ENCODE results near the gene LONP2.
A peak's percentile ranks its signal among the peaks of the same experiment; 100 is the strongest.
"Not testable (repeated sequence)": the region's sequence is repeated elsewhere in the genome, so short reads cannot be mapped to it uniquely, and the experiment has no call there.

Gene LONP2

GRCh38 chr16:48235556-48236136 lies 8.5 kb upstream of the LONP2 start:
- Histone ChIP-seq H3K9me3 (replicated peaks; ENCODE audit: insufficient read depth, low read length) (no peaks in the 10 kb centered on the region), H3K4me1 (ENCODE audit: low read length) (no peaks in the 10 kb centered on the region), H3K9ac (ENCODE audit: low read length) (no peak overlapping the region), H3K9me2 (replicated peaks; ENCODE audit: insufficient read depth, low read length) (no peaks in the 10 kb centered on the region), H3K4me2 (ENCODE audit: low read depth, low read length) (no peak overlapping the region), H3K27ac (ENCODE audit: low read length) (no peak overlapping the region), H3K36me3 (replicated peaks; ENCODE audit: insufficient read depth, low read length) (no peaks in the 10 kb centered on the region), H3K27me3 (replicated peaks; ENCODE audit: insufficient read depth, low read length) (no peaks in the 10 kb centered on the region), H2AFZ (ENCODE audit: low read length) (no peak overlapping the region), H3F3A (ENCODE audit: insufficient read depth, low read length) (no peaks in the 10 kb centered on the region), H3K4me3 (ENCODE audit: low read length) (no peak overlapping the region), H4K20me1 (ENCODE audit: insufficient read depth, low read length) (no peaks in the 10 kb centered on the region), H3K79me2 (ENCODE audit: low read length) (no peaks in the 10 kb centered on the region)
- TF ChIP-seq EZH2phosphoT487 (IDR thresholded peaks at IDR 0.05; ENCODE audit: low read length) (no peak), EZH2 (optimal IDR thresholded peaks at IDR 0.05; ENCODE audit: low read depth, low read length) (no peak), CTCF (IDR thresholded peaks at IDR 0.05; ENCODE audit: low read length) (no peak)
- no peak for DNase-seq

- no peak overlapping the region for H3K4me3 ChIP-seq (ENCODE audit: low read length)
- H3K4me1 ChIP-seq (ENCODE audit: low read length), result no peaks in the 10 kb centered on the region
- H3K9ac ChIP-seq (ENCODE audit: low read length), result no peak overlapping the region
- H3K36me3 ChIP-seq (replicated peaks; ENCODE audit: insufficient read depth, low read length), result no peaks in the 10 kb centered on the region
- TF ChIP-seq CTCF (IDR thresholded peaks at IDR 0.05; ENCODE audit: low read length), result no peak
- no peak overlapping the region for H3K4me2 ChIP-seq (ENCODE audit: low read depth, low read length)
- no peak for DNase-seq
- no peaks in the 10 kb centered on the region for H3K27me3 ChIP-seq (replicated peaks; ENCODE audit: insufficient read depth, low read length)
- H3K79me2 ChIP-seq (ENCODE audit: low read length), result no peaks in the 10 kb centered on the region
- H3K9me3 ChIP-seq (replicated peaks; ENCODE audit: insufficient read depth, low read length), result no peaks in the 10 kb centered on the region
- no peaks in the 10 kb centered on the region for H4K20me1 ChIP-seq (ENCODE audit: insufficient read depth, low read length)
- no peak overlapping the region for H2AFZ ChIP-seq (ENCODE audit: low read length)
- H3F3A ChIP-seq (ENCODE audit: insufficient read depth, low read length), result no peaks in the 10 kb centered on the region
- H3K9me2 ChIP-seq (replicated peaks; ENCODE audit: insufficient read depth, low read length), result no peaks in the 10 kb centered on the region
- H3K27ac ChIP-seq (ENCODE audit: low read length), result no peak overlapping the region
Observed at GRCh38 chr16:48236286-48236685, 7.8 kb upstream of the LONP2 start.

- not testable (repeated sequence) for DNase-seq; H3F3A ChIP-seq (ENCODE audit: insufficient read depth, low read length); H4K20me1 ChIP-seq (ENCODE audit: insufficient read depth, low read length); H3K9me2 ChIP-seq (replicated peaks; ENCODE audit: insufficient read depth, low read length); H2AFZ ChIP-seq (ENCODE audit: low read length); H3K4me3 ChIP-seq (ENCODE audit: low read length); H3K9me3 ChIP-seq (replicated peaks; ENCODE audit: insufficient read depth, low read length); H3K4me1 ChIP-seq (ENCODE audit: low read length); H3K27ac ChIP-seq (ENCODE audit: low read length); H3K4me2 ChIP-seq (ENCODE audit: low read depth, low read length); H3K9ac ChIP-seq (ENCODE audit: low read length); H3K27me3 ChIP-seq (replicated peaks; ENCODE audit: insufficient read depth, low read length); H3K36me3 ChIP-seq (replicated peaks; ENCODE audit: insufficient read depth, low read length)
- H3K79me2 ChIP-seq (ENCODE audit: low read length), result peaks cover 12% of the 10 kb centered on the region
Observed at GRCh38 chr16:48240147-48240546, 4.0 kb upstream of the LONP2 start.

- Histone ChIP-seq H3K9me2 (replicated peaks; ENCODE audit: insufficient read depth, low read length) (no peaks in the 10 kb centered on the region), H3K9me3 (replicated peaks; ENCODE audit: insufficient read depth, low read length) (no peaks in the 10 kb centered on the region), H3K27ac (ENCODE audit: low read length) (peak overlapping the region; percentile 81), H3K4me3 (ENCODE audit: low read length) (peak overlapping the region; percentile 78), H3K9ac (ENCODE audit: low read length) (peak overlapping the region; percentile 88), H3K4me1 (ENCODE audit: low read length) (peaks cover 8% of the 10 kb centered on the region; the same call in 1 of the 2 replicates), H3K79me2 (ENCODE audit: low read length) (peaks cover 58% of the 10 kb centered on the region), H3F3A (ENCODE audit: insufficient read depth, low read length) (peaks cover 6% of the 10 kb centered on the region), H4K20me1 (ENCODE audit: insufficient read depth, low read length) (0 out of 2 replicates have a peak, but pooled peaks cover 3% of the 10 kb centered on the region), H3K27me3 (replicated peaks; ENCODE audit: insufficient read depth, low read length) (no peaks in the 10 kb centered on the region), H3K36me3 (replicated peaks; ENCODE audit: insufficient read depth, low read length) (no peaks in the 10 kb centered on the region), H2AFZ (ENCODE audit: low read length) (peak overlapping the region; percentile 83; the same call in 1 of the 2 replicates), H3K4me2 (ENCODE audit: low read depth, low read length) (peak overlapping the region; percentile 89)
- TF ChIP-seq EZH2 (optimal IDR thresholded peaks at IDR 0.05; ENCODE audit: low read depth, low read length), result no peak
- no peak for DNase-seq
Observed at GRCh38 chr16:48244863-48245195, 729 bp downstream of the LONP2 start.
